PC-3 (cell line): Measurements from ENCODE around the gene DMRTC1B. TPM values are rescaled to one million over a fixed set of nuclear protein-coding genes. Genes with fewer than 3 reads are reported as not detected.
"Not testable (repeated sequence)": the region's sequence is repeated elsewhere in the genome, so short reads cannot be mapped to it uniquely, and the experiment has no call there.

Experiments
- ATAC-seq: fragments of 200-7000 bp; cut with Tn5 transposase; 2 replicates; pipeline ENCODE4 v1.9.1; 2020; ENCODE audit warnings: mild to moderate bottlenecking, moderate library complexity
- BruUV-seq: library from RNA; stranded (reverse); fragments of 400-500 nt; replicated peaks from 2 replicates; lab custom pipeline; 2021; lab: Mats Ljungman, UMichigan
- CTCF ChIA-PET: fragments of 300-600 bp; sonication (Branson Sonifier 250); formaldehyde crosslinking; loops from one replicate; lab custom pipeline; 2022; ENCODE audit warnings: antibody characterized with exemption; lab: Charles Lee
- POLR2A ChIA-PET: fragments of 300-600 bp; sonication (Branson Sonifier 250); formaldehyde crosslinking; loops from one replicate; lab custom pipeline; 2022; ENCODE audit warnings: antibody characterized with exemption; ENCODE audit not compliant: unreplicated experiment; lab: Charles Lee
- DNase-seq: peaks from one replicate; pipeline ENCODE4 v3.0.0-alpha.2; 2015
- H2AFZ ChIP-seq: fragments of 300-600 bp; sonication (generic); 2 replicates; pipeline ENCODE4 v1.6.0; 2016; ENCODE audit warnings: antibody characterized with exemption, low read length
- H3F3A ChIP-seq: fragments of 300-600 bp; sonication (generic); one replicate; pipeline ENCODE4 v1.6.0; 2017; ENCODE audit warnings: antibody characterized with exemption, low read length, control low read depth, mild to moderate bottlenecking; ENCODE audit not compliant: unreplicated experiment
- H3K27ac ChIP-seq: fragments of 300-600 bp; sonication (generic); 2 replicates; pipeline ENCODE4 v1.5.1; 2016; ENCODE audit warnings: mild to moderate bottlenecking, low read length
- H3K27me3 ChIP-seq: fragments of 300-600 bp; sonication (generic); 2 replicates; pipeline ENCODE4 v1.6.1; 2016; ENCODE audit warnings: low read length, mixed read lengths
- H3K36me3 ChIP-seq: fragments of 300-600 bp; sonication (generic); 2 replicates; pipeline ENCODE4 v1.6.1; 2016; ENCODE audit warnings: low read depth, mixed run types, low read length, mixed read lengths
- H3K4me1 ChIP-seq: fragments of 300-600 bp; sonication (generic); 2 replicates; pipeline ENCODE4 v1.5.1; 2016; ENCODE audit warnings: low read length; ENCODE audit not compliant: insufficient read depth
- H3K4me2 ChIP-seq: fragments of 300-600 bp; sonication (generic); 2 replicates; pipeline ENCODE4 v1.6.0; 2016; ENCODE audit warnings: low read length
- H3K4me3 ChIP-seq: fragments of 300-600 bp; sonication (generic); 2 replicates; pipeline ENCODE4 v1.5.1; 2016; ENCODE audit warnings: mild to moderate bottlenecking, low read length, mixed read lengths
- H3K79me2 ChIP-seq: fragments of 300-600 bp; sonication (generic); 2 replicates; pipeline ENCODE4 v1.6.1; 2017; ENCODE audit warnings: low read length, mixed read lengths
- H3K9ac ChIP-seq: fragments of 300-600 bp; sonication (generic); 2 replicates; pipeline ENCODE4 v1.6.0; 2016; ENCODE audit warnings: mild to moderate bottlenecking, low read length
- H3K9me2 ChIP-seq: fragments of 300-600 bp; sonication (generic); replicated peaks from 2 replicates; pipeline ENCODE4 v1.6.1; 2016; ENCODE audit warnings: mixed run types, low read length, mixed read lengths
- H3K9me3 ChIP-seq: fragments of 300-600 bp; sonication (generic); 2 replicates; pipeline ENCODE4 v1.6.1; 2016; ENCODE audit warnings: low read length, mixed read lengths
- H4K20me1 ChIP-seq: fragments of 300-600 bp; sonication (generic); 2 replicates; pipeline ENCODE4 v1.6.1; 2016; ENCODE audit warnings: low read length, mixed read lengths
- EZH2 ChIP-seq: fragments of 300-600 bp; sonication (generic); IDR thresholded peaks from one replicate; pipeline ENCODE4 v1.6.1; 2017; ENCODE audit warnings: antibody characterized with exemption, mild to moderate bottlenecking, low read length; ENCODE audit not compliant: unreplicated experiment
- EZH2phosphoT487 ChIP-seq: fragments of 300-600 bp; sonication (generic); IDR thresholded peaks from 2 replicates; pipeline ENCODE4 v1.6.1; 2018; ENCODE audit warnings: mild to moderate bottlenecking, antibody characterized with exemption, low read length, borderline replicate concordance
- intact Hi-C: fragments of 100-400 bp; cut with micrococcal nuclease; formaldehyde crosslinking; loops from 2 replicates; pipeline ENCODE4 v1.9.0; 2023
- total RNA-seq: library from RNA; depleted of rRNA; stranded (reverse); fragments of >200 nt; gene quantifications from 2 replicates; pipeline ENCODE4 v1.2.3, GENCODE V29; 2014
- TF ChIP-seq, protein P1 (sequence below): fragments of 300-600 bp; sonication (generic); conservative IDR thresholded peaks from 2 replicates; pipeline ENCODE4 v1.5.1; 2017; ENCODE audit warnings: antibody characterized with exemption, low read depth, mild to moderate bottlenecking, low read length

DMRTC1B gene
- total RNA-seq, 1 experiment from 2014 or later: not detected

DNA sequence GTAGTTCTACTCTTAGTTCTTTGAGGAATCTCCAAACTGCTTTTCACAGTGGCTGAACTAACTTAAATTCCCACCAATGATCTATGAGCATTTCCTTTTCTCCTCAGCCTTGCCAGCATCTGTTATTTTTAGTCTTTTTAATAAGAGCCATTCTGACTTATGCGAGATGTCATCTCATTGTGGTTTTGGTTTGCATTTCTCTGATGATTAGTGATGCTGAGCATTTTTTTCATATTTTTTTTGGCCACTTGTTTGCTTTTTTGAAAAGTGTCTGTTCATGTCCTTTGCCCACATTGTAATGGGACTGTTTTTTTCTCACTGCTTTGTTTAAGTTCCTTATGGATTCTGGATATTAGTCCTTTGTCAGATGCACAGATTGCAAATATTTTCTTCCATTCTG, 41.1 kb upstream of the DMRTC1B start:
- no peak for DNase-seq
- H3K4me3 ChIP-seq: no peak overlapping the region
- no peaks in the 10 kb centered on the region for H3K27me3 ChIP-seq
- H2AFZ ChIP-seq: no peak overlapping the region
- no peaks in the 10 kb centered on the region for H3K9me2 ChIP-seq
- H3F3A ChIP-seq: no peaks in the 10 kb centered on the region
- H3K27ac ChIP-seq: no peak overlapping the region
- ChIA-PET POLR2A (no interaction called here), CTCF (no interaction called here)
- H3K9me3 ChIP-seq: no peaks in the 10 kb centered on the region
- no peaks in the 10 kb centered on the region for H4K20me1 ChIP-seq
- H3K36me3 ChIP-seq: no peaks in the 10 kb centered on the region
- intact Hi-C loops: no loop called here
- H3K4me1 ChIP-seq: no peaks in the 10 kb centered on the region
- BruUV-seq: no TSS peak
- no peak overlapping the region for H3K9ac ChIP-seq
- TF ChIP-seq EZH2phosphoT487 (no peak), EZH2 (no peak)
- TF ChIP-seq, protein P1, sequence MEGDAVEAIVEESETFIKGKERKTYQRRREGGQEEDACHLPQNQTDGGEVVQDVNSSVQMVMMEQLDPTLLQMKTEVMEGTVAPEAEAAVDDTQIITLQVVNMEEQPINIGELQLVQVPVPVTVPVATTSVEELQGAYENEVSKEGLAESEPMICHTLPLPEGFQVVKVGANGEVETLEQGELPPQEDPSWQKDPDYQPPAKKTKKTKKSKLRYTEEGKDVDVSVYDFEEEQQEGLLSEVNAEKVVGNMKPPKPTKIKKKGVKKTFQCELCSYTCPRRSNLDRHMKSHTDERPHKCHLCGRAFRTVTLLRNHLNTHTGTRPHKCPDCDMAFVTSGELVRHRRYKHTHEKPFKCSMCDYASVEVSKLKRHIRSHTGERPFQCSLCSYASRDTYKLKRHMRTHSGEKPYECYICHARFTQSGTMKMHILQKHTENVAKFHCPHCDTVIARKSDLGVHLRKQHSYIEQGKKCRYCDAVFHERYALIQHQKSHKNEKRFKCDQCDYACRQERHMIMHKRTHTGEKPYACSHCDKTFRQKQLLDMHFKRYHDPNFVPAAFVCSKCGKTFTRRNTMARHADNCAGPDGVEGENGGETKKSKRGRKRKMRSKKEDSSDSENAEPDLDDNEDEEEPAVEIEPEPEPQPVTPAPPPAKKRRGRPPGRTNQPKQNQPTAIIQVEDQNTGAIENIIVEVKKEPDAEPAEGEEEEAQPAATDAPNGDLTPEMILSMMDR: no peak
- H3K79me2 ChIP-seq: no peaks in the 10 kb centered on the region
- no peak for ATAC-seq
- H3K4me2 ChIP-seq: no peak overlapping the region

- H3K9me2 ChIP-seq, H3K27ac ChIP-seq, H3K9ac ChIP-seq, POLR2A ChIA-PET, DNase-seq, H3K36me3 ChIP-seq, H3F3A ChIP-seq, H3K9me3 ChIP-seq, H2AFZ ChIP-seq, BruUV-seq, H3K79me2 ChIP-seq, H4K20me1 ChIP-seq, intact Hi-C loops, H3K27me3 ChIP-seq, CTCF ChIA-PET, H3K4me1 ChIP-seq, H3K4me3 ChIP-seq, H3K4me2 ChIP-seq: not testable (repeated sequence)
- ATAC-seq: peak; percentile 58; the same call in 1 of the 2 replicates
These were observed 31.1 kb upstream of the DMRTC1B start for GRCh38 chrX:72745546-72745945.

DNA sequence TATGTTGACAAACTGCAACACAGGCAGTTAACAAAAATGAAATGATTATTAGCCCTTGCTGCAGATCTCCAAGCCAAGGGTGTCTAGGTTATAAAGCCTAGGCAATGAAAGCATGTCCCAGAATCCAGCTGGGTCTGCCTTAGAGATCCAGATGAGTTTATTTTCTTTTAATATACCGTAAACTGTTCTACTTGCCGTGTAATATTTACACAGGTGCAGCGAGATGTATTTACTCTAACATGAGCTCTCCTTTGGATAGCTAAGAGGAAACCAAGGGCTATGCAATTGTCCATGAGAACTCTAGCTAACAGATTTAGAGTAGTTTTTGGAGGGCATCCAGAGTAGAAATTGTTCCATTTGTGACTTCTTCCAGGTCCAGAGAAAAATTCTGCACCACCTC, 28.1 kb upstream of the DMRTC1B start:
- H3K9me3 ChIP-seq, CTCF ChIA-PET, BruUV-seq: not testable (repeated sequence)

GRCh38 chrX:72760454-72760853, 16.2 kb upstream of the DMRTC1B start:
- CTCF ChIA-PET, DNase-seq, H3K4me2 ChIP-seq, H3K27me3 ChIP-seq, H4K20me1 ChIP-seq, H3K9me2 ChIP-seq, H3K36me3 ChIP-seq, BruUV-seq, H3K79me2 ChIP-seq, H3K9me3 ChIP-seq, intact Hi-C loops, H3F3A ChIP-seq, H3K9ac ChIP-seq, H2AFZ ChIP-seq, POLR2A ChIA-PET, H3K4me3 ChIP-seq, ATAC-seq, H3K4me1 ChIP-seq, H3K27ac ChIP-seq: not testable (repeated sequence)

More for the DNA sequence above, 28.1 kb upstream of the DMRTC1B start:
- H3K79me2 ChIP-seq, intact Hi-C loops, H2AFZ ChIP-seq, POLR2A ChIA-PET, H3K4me2 ChIP-seq, ATAC-seq, H3K4me3 ChIP-seq, H3F3A ChIP-seq, H3K27ac ChIP-seq, H3K36me3 ChIP-seq, H4K20me1 ChIP-seq, H3K9ac ChIP-seq, H3K4me1 ChIP-seq, DNase-seq, H3K9me2 ChIP-seq, H3K27me3 ChIP-seq: not testable (repeated sequence)

- H3K27me3 ChIP-seq, POLR2A ChIA-PET, H3K4me1 ChIP-seq, intact Hi-C loops, H3K4me3 ChIP-seq, H3K4me2 ChIP-seq, DNase-seq, H2AFZ ChIP-seq, CTCF ChIA-PET, H3K9ac ChIP-seq, H3K36me3 ChIP-seq, H3K9me2 ChIP-seq, H3K79me2 ChIP-seq, BruUV-seq, H3F3A ChIP-seq, H4K20me1 ChIP-seq, H3K27ac ChIP-seq, H3K9me3 ChIP-seq: not testable (repeated sequence)
- ATAC-seq: peak; percentile 66
These were observed 739 bp downstream of the DMRTC1B start for GRCh38 chrX:72777467-72777790.

DNA sequence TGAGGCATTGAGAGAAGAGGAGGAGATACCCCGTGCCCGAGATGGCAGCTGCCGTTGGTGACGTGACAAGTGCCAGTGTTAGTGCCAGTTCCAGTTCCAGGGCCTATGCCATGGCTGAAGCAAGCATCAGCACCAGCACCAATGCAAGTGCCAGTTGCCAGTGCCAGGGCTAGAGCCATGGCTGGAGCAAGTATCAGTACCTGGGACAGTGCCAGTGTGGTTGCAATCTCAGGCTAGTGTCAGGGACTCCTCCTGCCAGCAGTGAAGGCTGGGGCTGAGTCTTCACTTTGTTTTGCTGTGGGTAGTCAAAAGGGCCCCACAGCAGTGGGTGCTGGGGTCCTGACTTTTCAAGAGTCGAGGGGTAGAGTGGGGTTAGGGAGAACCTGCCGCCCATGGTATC, 1.5 kb downstream of the DMRTC1B start:
- H3K27me3 ChIP-seq, H3K79me2 ChIP-seq, BruUV-seq, CTCF ChIA-PET, H4K20me1 ChIP-seq, H3K36me3 ChIP-seq, H3K4me1 ChIP-seq, DNase-seq, H3F3A ChIP-seq, H3K4me3 ChIP-seq, intact Hi-C loops, H3K27ac ChIP-seq, H2AFZ ChIP-seq, H3K9ac ChIP-seq, H3K9me2 ChIP-seq, H3K9me3 ChIP-seq, H3K4me2 ChIP-seq, POLR2A ChIA-PET: not testable (repeated sequence)
- ATAC-seq: 0 out of 2 replicates have a peak, but pooled peaks have one; percentile 23
